Measurements from ENCODE around the gene PDE11A. TPM values are rescaled to one million over a fixed set of nuclear protein-coding genes. Genes with fewer than 3 reads are reported as not detected.

Gene PDE11A
- total and polyA plus RNA-seq, 2 of the 13 experiments (the other 11 are each of a cell fraction or from before 2014, with no cell fraction given): 1.2 to 1.7 TPM

GRCh38 chr2:178072383-178073301 is at the start of gene PDE11A (continued):
- TF ChIP-seq HINFP (CRISPR knock-in tag; IDR thresholded peaks at IDR 0.05; ENCODE audit: low read depth): peak; percentile 96
- peak; percentile 91 for TF ChIP-seq KMT2B (CRISPR knock-in tag; IDR thresholded peaks at IDR 0.05)
- no peak for TF ChIP-seq NFIC (IDR thresholded peaks at IDR 0.05; ENCODE audit: low read length)
- no peak; the same call in 1 of the 2 replicates for TF ChIP-seq SP140L (CRISPR knock-in tag; IDR thresholded peaks at IDR 0.05; ENCODE audit: borderline replicate concordance)
- no peak for TF ChIP-seq ZNF562 (CRISPR knock-in tag; IDR thresholded peaks at IDR 0.05; ENCODE audit: borderline replicate concordance)
- peak; percentile 65; the same call in 1 of the 2 replicates for TF ChIP-seq ZNF124 (CRISPR knock-in tag; IDR thresholded peaks at IDR 0.05)
- TF ChIP-seq GMEB2 (CRISPR knock-in tag; IDR thresholded peaks at IDR 0.05; ENCODE audit: low read depth): no peak
- no peak for TF ChIP-seq GRHL1 (CRISPR knock-in tag; conservative IDR thresholded peaks at IDR 0.05)
- peak; percentile 58; the same call in 1 of the 2 replicates for TF ChIP-seq ZNF275 (CRISPR knock-in tag; IDR thresholded peaks at IDR 0.05; ENCODE audit: borderline replicate concordance)
- no peak for TF ChIP-seq PCBP2 (optimal IDR thresholded peaks at IDR 0.05; ENCODE audit: low read depth, low read length, poor library complexity, severe bottlenecking)
- TF ChIP-seq ZNF775 (CRISPR knock-in tag; IDR thresholded peaks at IDR 0.05; ENCODE audit: borderline replicate concordance): no peak
- TF ChIP-seq ZNF605 (CRISPR knock-in tag; IDR thresholded peaks at IDR 0.05): peak; percentile 93
- TF ChIP-seq TBL1XR1 (IDR thresholded peaks at IDR 0.05; ENCODE audit: borderline replicate concordance, low read length, partially characterized antibody): no peak
- peak; percentile 78; the same call in 1 of the 2 replicates for TF ChIP-seq ZNF280B (CRISPR knock-in tag; IDR thresholded peaks at IDR 0.05; ENCODE audit: borderline replicate concordance)
- TF ChIP-seq CTCF (CRISPR knock-in tag; IDR thresholded peaks at IDR 0.05): no peak; the same call in none of the 2 replicates
- no peak for TF ChIP-seq RARG (CRISPR knock-in tag; IDR thresholded peaks at IDR 0.05; ENCODE audit: low read depth)
- no peak for TF ChIP-seq ZNF776 (CRISPR knock-in tag; IDR thresholded peaks at IDR 0.05)
- peak; percentile 48; the same call in 1 of the 2 replicates for TF ChIP-seq NCOR1 (IDR thresholded peaks at IDR 0.05; ENCODE audit: borderline replicate concordance, low read length)
